GM23338 (cell line): Measurements from ENCODE around the gene JAKMIP3. TPM values are rescaled to one million over a fixed set of nuclear protein-coding genes. Genes with fewer than 3 reads are reported as not detected.

Source experiments
- ATAC-seq: fragments of 200-7000 bp; cut with Tn5 transposase; 3 replicates; pipeline ENCODE4 v1.9.1; 2020
- DNase-seq: peaks from one replicate; pipeline ENCODE4 v3.0.0-alpha.2; 2015; ENCODE audit warnings: low spot score
- H2AFZ ChIP-seq: fragments of 200-600 bp; sonication (generic); 2 replicates; pipeline ENCODE4 v1.8.0; 2016; ENCODE audit warnings: antibody characterized with exemption, mild to moderate bottlenecking, moderate library complexity
- H3F3A ChIP-seq: fragments of 200-600 bp; sonication (generic); replicated peaks from 2 replicates; pipeline ENCODE4 v1.8.0; 2017; ENCODE audit warnings: antibody characterized with exemption, mixed run types, low read depth
- H3K27ac ChIP-seq: fragments of 200-600 bp; sonication (generic); 2 replicates; pipeline ENCODE4 v1.6.1; 2016; ENCODE audit warnings: low read depth
- H3K27me3 ChIP-seq: fragments of 200-600 bp; sonication (generic); 2 replicates; pipeline ENCODE4 v1.8.0; 2016; ENCODE audit warnings: mild to moderate bottlenecking, mixed run types, moderate library complexity; ENCODE audit not compliant: insufficient read depth
- H3K36me3 ChIP-seq: fragments of 200-600 bp; sonication (generic); 2 replicates; pipeline ENCODE4 v1.8.0; 2016; ENCODE audit warnings: mild to moderate bottlenecking; ENCODE audit not compliant: insufficient read depth
- H3K4me1 ChIP-seq: fragments of 200-600 bp; sonication (generic); 2 replicates; pipeline ENCODE4 v1.8.0; 2016; ENCODE audit warnings: mild to moderate bottlenecking, moderate library complexity; ENCODE audit not compliant: insufficient read depth
- H3K4me2 ChIP-seq: fragments of 200-600 bp; sonication (generic); 2 replicates; pipeline ENCODE4 v1.7.1; 2017; ENCODE audit warnings: mixed run types
- H3K4me3 ChIP-seq: fragments of 200-600 bp; sonication (generic); 2 replicates; pipeline ENCODE4 v1.6.1; 2016; ENCODE audit warnings: mixed run types
- H3K79me2 ChIP-seq: fragments of 200-600 bp; sonication (generic); replicated peaks from 2 replicates; pipeline ENCODE4 v1.8.0; 2017; ENCODE audit warnings: mild to moderate bottlenecking; ENCODE audit not compliant: insufficient read depth
- H3K9me2 ChIP-seq: fragments of 200-600 bp; sonication (generic); 2 replicates; pipeline ENCODE4 v1.8.0; 2017; ENCODE audit not compliant: insufficient read depth
- H4K20me1 ChIP-seq: fragments of 200-600 bp; sonication (generic); replicated peaks from 2 replicates; pipeline ENCODE4 v1.8.0; 2017; ENCODE audit warnings: mild to moderate bottlenecking; ENCODE audit not compliant: insufficient read depth
- H3K27ac Mint-ChIP-seq: 2 replicates; pipeline ENCODE4 v1.8.0; 2020; ENCODE audit warnings: inconsistent platforms, mild to moderate bottlenecking, moderate library complexity, mixed read lengths
- H3K27me3 Mint-ChIP-seq: 3 replicates; pipeline ENCODE4 v1.8.0; 2022; ENCODE audit warnings: low read depth, mild to moderate bottlenecking, moderate library complexity, mixed read lengths, inconsistent platforms; ENCODE audit not compliant: insufficient read depth, poor library complexity
- H3K36me3 Mint-ChIP-seq: 3 replicates; pipeline ENCODE4 v1.8.0; 2021; ENCODE audit warnings: low read depth, mild to moderate bottlenecking, inconsistent platforms, moderate library complexity, mixed read lengths
- H3K4me1 Mint-ChIP-seq: 3 replicates; pipeline ENCODE4 v1.8.0; 2020; ENCODE audit warnings: mild to moderate bottlenecking, inconsistent platforms, mixed read lengths
- H3K4me3 Mint-ChIP-seq: 3 replicates; pipeline ENCODE4 v1.8.0; 2021; ENCODE audit warnings: moderate library complexity, mild to moderate bottlenecking, inconsistent platforms, mixed read lengths
- H3K9me3 Mint-ChIP-seq: 3 replicates; pipeline ENCODE4 v1.8.0; 2020; ENCODE audit warnings: moderate library complexity, mild to moderate bottlenecking, inconsistent platforms, mixed read lengths
- CREB1 ChIP-seq: fragments of 250-450 bp; sonication (Bioruptor Pico); IDR thresholded peaks from 2 replicates; pipeline ENCODE4 v1.5.0; 2020; ENCODE audit warnings: low read depth, mild to moderate bottlenecking, moderate library complexity
- CTCF ChIP-seq, 2 experiments: fragments of 200-600 bp in 1 of 2; sonication (generic) in 1 of 2; conservative IDR thresholded peaks; 2 replicates each; pipeline versions ENCODE4 v1.5.1 to v1.6.1; 2016 to 2017; ENCODE audit warnings: antibody characterized with exemption in 2 of 2, low read depth in 2 of 2, mild to moderate bottlenecking in 2 of 2, moderate library complexity in 1 of 2
- ETS1 ChIP-seq: IDR thresholded peaks from 2 replicates; pipeline ENCODE4 v1.6.1; 2016; ENCODE audit warnings: antibody characterized with exemption
- EZH2 ChIP-seq: fragments of 200-600 bp; sonication (generic); IDR thresholded peaks from one replicate; pipeline ENCODE4 v1.8.0; 2017; ENCODE audit warnings: antibody characterized with exemption, mild to moderate bottlenecking, low read depth; ENCODE audit not compliant: unreplicated experiment
- EZH2phosphoT487 ChIP-seq: fragments of 200-600 bp; sonication (generic); IDR thresholded peaks from one replicate; pipeline ENCODE4 v1.8.1; 2018; ENCODE audit warnings: antibody characterized with exemption; ENCODE audit not compliant: unreplicated experiment
- JUNB ChIP-seq: IDR thresholded peaks from one replicate; pipeline ENCODE4 v1.6.1; 2016; ENCODE audit warnings: antibody characterized with exemption; ENCODE audit not compliant: unreplicated experiment
- NANOG ChIP-seq: IDR thresholded peaks from 2 replicates; pipeline ENCODE4 v1.6.1; 2016; ENCODE audit warnings: antibody characterized with exemption, borderline replicate concordance
- POLR2AphosphoS5 ChIP-seq: IDR thresholded peaks from 2 replicates; pipeline ENCODE4 v1.6.1; 2016; ENCODE audit warnings: antibody characterized with exemption, low read depth
- REST ChIP-seq: IDR thresholded peaks from one replicate; pipeline ENCODE4 v1.6.1; 2018; ENCODE audit warnings: antibody characterized with exemption; ENCODE audit not compliant: unreplicated experiment
- ZNF331 ChIP-seq: fragments of 250-450 bp; sonication (Bioruptor Pico); IDR thresholded peaks from 2 replicates; pipeline ENCODE4 v1.5.0; 2020; ENCODE audit warnings: low read depth, mild to moderate bottlenecking, moderate library complexity
- polyA plus RNA-seq: library from polyadenylated mRNA; unstranded; fragments of >200 nt; fragmentation: Nextera tagmentation; extraction: Ambion mirVana; gene quantifications from 2 replicates; pipeline ENCODE4 v1.2.1, GENCODE V29; 2016
- total RNA-seq: library from RNA; depleted of rRNA; stranded (reverse); fragments of >200 nt; shearing (Covaris generic); gene quantifications from 2 replicates; pipeline ENCODE4 v1.2.3, GENCODE V29; 2014

JAKMIP3 gene
- total and polyA plus RNA-seq, 2 experiments from 2014 or later: 0.87 to 1.2 TPM

GRCh38 chr10:132021046-132021445, 44.7 kb upstream of the JAKMIP3 start:
- Mint-ChIP-seq H3K4me1 (peaks cover 11% of the 10 kb centered on the region), H3K36me3 (no peaks in the 10 kb centered on the region), H3K4me3 (no peak overlapping the region), H3K27ac (no peak overlapping the region), H3K27me3 (peaks cover 15% of the 10 kb centered on the region), H3K9me3 (peaks cover 5% of the 10 kb centered on the region; the same call in 2 of the 3 replicates)
- H3K4me2 ChIP-seq: no peak overlapping the region
- TF ChIP-seq ZNF331 (CRISPR knock-in tag) (no peak), JUNB (no peak), NANOG (no peak), POLR2AphosphoS5 (no peak)
- 0 out of 2 replicates have a peak, but pooled peaks cover 10% of the 10 kb centered on the region for H3K27me3 ChIP-seq
- H4K20me1 ChIP-seq: no peaks in the 10 kb centered on the region
- H3F3A ChIP-seq: no peaks in the 10 kb centered on the region
- ATAC-seq (no peak), DNase-seq (no peak)
- no peak overlapping the region for H3K27ac ChIP-seq
- no peaks in the 10 kb centered on the region for H3K79me2 ChIP-seq
- H3K9me2 ChIP-seq: 0 out of 2 replicates have a peak, but pooled peaks cover 7% of the 10 kb centered on the region
- H2AFZ ChIP-seq: no peak overlapping the region
- H3K4me1 ChIP-seq: peaks cover 8% of the 10 kb centered on the region; the same call in 1 of the 2 replicates
- no peak overlapping the region for H3K4me3 ChIP-seq
- no peaks in the 10 kb centered on the region for H3K36me3 ChIP-seq

GRCh38 chr10:132021504-132022143, 44.1 kb upstream of the JAKMIP3 start:
- Histone ChIP-seq H3K9me2 (0 out of 2 replicates have a peak, but pooled peaks cover 7% of the 10 kb centered on the region), H3K4me2 (no peak overlapping the region), H3F3A (no peaks in the 10 kb centered on the region), H3K79me2 (no peaks in the 10 kb centered on the region), H3K4me1 (peaks cover 2% of the 10 kb centered on the region; the same call in 1 of the 2 replicates), H3K36me3 (no peaks in the 10 kb centered on the region), H2AFZ (no peak overlapping the region), H3K27ac (no peak overlapping the region), H3K4me3 (no peak overlapping the region), H4K20me1 (no peaks in the 10 kb centered on the region), H3K27me3 (0 out of 2 replicates have a peak, but pooled peaks cover 10% of the 10 kb centered on the region)
- H3K9me3 Mint-ChIP-seq: peaks cover 5% of the 10 kb centered on the region; the same call in 2 of the 3 replicates
- ATAC-seq (no peak), DNase-seq (no peak)
- peaks cover 6% of the 10 kb centered on the region for H3K4me1 Mint-ChIP-seq
- H3K27ac Mint-ChIP-seq: no peak overlapping the region
- H3K4me3 Mint-ChIP-seq: no peak overlapping the region
- H3K27me3 Mint-ChIP-seq: peaks cover 15% of the 10 kb centered on the region
- no peaks in the 10 kb centered on the region for H3K36me3 Mint-ChIP-seq
- TF ChIP-seq ZNF331 (CRISPR knock-in tag) (no peak), ETS1 (no peak), CTCF (conservative IDR thresholded peaks at IDR 0.05; ENCODE audit: low read depth in 2 of 2) (no peak), EZH2phosphoT487 (no peak), JUNB (no peak), POLR2AphosphoS5 (no peak), REST (no peak), CREB1 (CRISPR knock-in tag) (no peak), NANOG (no peak), EZH2 (no peak)
